CD4-positive, CD25-positive, alpha-beta regulatory T cell (primary cell): ENCODE measurements around the gene MADD. TPM values are rescaled to one million over a fixed set of nuclear protein-coding genes. Genes with fewer than 3 reads are reported as not detected.

ENCODE experiments used
- ATAC-seq, 2 donors: fragments of 150-1000 bp; cut with Tn5 transposase; one replicate each; pipeline ENCODE4 v1.10.0; 2021; ENCODE audit warnings: low read depth in 2 of 2, moderate number of reproducible peaks in 2 of 2, moderate library complexity in 1 of 2
- DNase-seq, 3 donors: peaks; one replicate each; pipeline versions ENCODE4 v3.0.0 to v3.0.0-alpha.2; 2012 to 2022; ENCODE audit warnings: mixed read lengths in 1 of 3
- H3K27ac ChIP-seq: one replicate; pipeline ENCODE4 v1.7.0; 2013; ENCODE audit warnings: mild to moderate bottlenecking, low read length; ENCODE audit not compliant: insufficient read depth, poor library complexity, severe bottlenecking
- H3K27me3 ChIP-seq: one replicate; pipeline ENCODE4 v1.7.0; 2013; ENCODE audit warnings: low read length; ENCODE audit not compliant: control insufficient read depth, insufficient read depth
- H3K36me3 ChIP-seq: one replicate; pipeline ENCODE4 v1.7.0; 2013; ENCODE audit warnings: mild to moderate bottlenecking, low read length, moderate library complexity; ENCODE audit not compliant: control insufficient read depth, insufficient read depth
- H3K4me1 ChIP-seq: 2 replicates; pipeline ENCODE4 v1.7.0; 2013; ENCODE audit warnings: mild to moderate bottlenecking, low read length; ENCODE audit not compliant: insufficient read depth, control insufficient read depth, poor library complexity, severe bottlenecking
- H3K4me3 ChIP-seq: one replicate; pipeline ENCODE4 v1.7.0; 2013; ENCODE audit warnings: low read depth, mild to moderate bottlenecking, low read length, moderate library complexity
- H3K9me3 ChIP-seq, 2 experiments: 1 replicate in 1 of 2; 2 replicates in 1 of 2; pipeline ENCODE4 v1.7.0; 2013; ENCODE audit warnings: low read length in 2 of 2, mild to moderate bottlenecking in 1 of 2, moderate library complexity in 1 of 2; ENCODE audit not compliant: control insufficient read depth in 2 of 2
- H3K27ac Mint-ChIP-seq, 3 donors: one replicate each; pipeline ENCODE4 v1.8.0; 2020 to 2022; ENCODE audit warnings: mild to moderate bottlenecking in 3 of 3, mixed read lengths in 3 of 3, moderate library complexity in 2 of 3
- H3K27me3 Mint-ChIP-seq: one replicate; pipeline ENCODE4 v1.8.0; 2022; ENCODE audit warnings: mild to moderate bottlenecking, mixed read lengths
- H3K36me3 Mint-ChIP-seq: one replicate; pipeline ENCODE4 v1.8.0; 2020; ENCODE audit warnings: mixed read lengths
- H3K4me1 Mint-ChIP-seq, 4 donors: one replicate each; pipeline ENCODE4 v1.8.0; 2020 to 2022; ENCODE audit warnings: mixed read lengths in 4 of 4, mild to moderate bottlenecking in 1 of 4
- H3K4me3 Mint-ChIP-seq, 4 donors: one replicate each; pipeline ENCODE4 v1.8.0; 2020 to 2022; ENCODE audit warnings: mild to moderate bottlenecking in 4 of 4, mixed read lengths in 4 of 4, moderate library complexity in 3 of 4
- H3K9me3 Mint-ChIP-seq, 7 donors: one replicate each; pipeline ENCODE4 v1.8.0; 2020 to 2022; ENCODE audit warnings: mixed read lengths in 7 of 7, mild to moderate bottlenecking in 3 of 7, moderate library complexity in 2 of 7
- polyA plus RNA-seq, 4 donors: library from polyadenylated mRNA; unstranded; fragments of 300-500 nt; fragmentation: Illumina TruSeq; gene quantifications; one replicate each; pipeline ENCODE4 v1.2.3, GENCODE V29; 2021
- total RNA-seq: library from RNA; stranded (reverse); gene quantifications from one replicate; pipeline ENCODE4 v1.2.3, GENCODE V29; 2022

The MADD gene
- total and polyA plus RNA-seq, 5 donors from 2014 or later = 17.8 to 179 (median 25.5) TPM

GRCh38 chr11:47278769-47279168 lies 8.8 kb downstream of the MADD start:
- H3K9me3 Mint-ChIP-seq = no peaks in the 10 kb centered on the region
- peaks cover 51% of the 10 kb centered on the region for H3K36me3 Mint-ChIP-seq
- DNase-seq (no peak), ATAC-seq (no peak)
- H3K27me3 Mint-ChIP-seq = no peaks in the 10 kb centered on the region
- Histone ChIP-seq H3K27me3 (no peaks in the 10 kb centered on the region), H3K9me3 (no peaks in the 10 kb centered on the region), H3K4me3 (no peak overlapping the region), H3K4me1 (no peaks in the 10 kb centered on the region), H3K27ac (no peak overlapping the region), H3K36me3 (peaks cover 93% of the 10 kb centered on the region)
- H3K27ac Mint-ChIP-seq = no peak overlapping the region
- peaks cover 10 to 19% (median 14%) of the 10 kb centered on the region in 4 donors for H3K4me1 Mint-ChIP-seq
- H3K4me3 Mint-ChIP-seq = no peak overlapping the region

GRCh38 chr11:47280099-47280498 lies 10.2 kb downstream of the MADD start:
- no peaks in the 10 kb centered on the region for H3K9me3 Mint-ChIP-seq
- H3K27me3 Mint-ChIP-seq = no peaks in the 10 kb centered on the region
- no peaks in the 10 kb centered on the region for H3K9me3 ChIP-seq
- DNase-seq (no peak), ATAC-seq (no peak)
- H3K36me3 Mint-ChIP-seq = peaks cover 51% of the 10 kb centered on the region
- H3K36me3 ChIP-seq = peaks cover 94% of the 10 kb centered on the region
- no peaks in the 10 kb centered on the region for H3K27me3 ChIP-seq
- no peaks in the 10 kb centered on the region for H3K4me1 ChIP-seq
- no peak overlapping the region for H3K27ac Mint-ChIP-seq
- no peak overlapping the region for H3K4me3 Mint-ChIP-seq
- no peak overlapping the region for H3K27ac ChIP-seq
- no peak overlapping the region for H3K4me3 ChIP-seq
- H3K4me1 Mint-ChIP-seq = peaks cover 4 to 13% (median 9%) of the 10 kb centered on the region in 4 donors

GRCh38 chr11:47280860-47281259 lies 10.9 kb downstream of the MADD start:
- Mint-ChIP-seq H3K27ac (no peak overlapping the region), H3K9me3 (no peaks in the 10 kb centered on the region), H3K4me3 (no peak overlapping the region), H3K27me3 (no peaks in the 10 kb centered on the region), H3K36me3 (peaks cover 54% of the 10 kb centered on the region), H3K4me1 (peaks cover 4 to 15% (median 7%) of the 10 kb centered on the region in 4 donors)
- peaks cover 94% of the 10 kb centered on the region for H3K36me3 ChIP-seq
- ATAC-seq (no peak), DNase-seq (no peak)
- no peaks in the 10 kb centered on the region for H3K27me3 ChIP-seq
- no peaks in the 10 kb centered on the region for H3K4me1 ChIP-seq
- no peak overlapping the region for H3K27ac ChIP-seq
- H3K9me3 ChIP-seq = no peaks in the 10 kb centered on the region
- no peak overlapping the region for H3K4me3 ChIP-seq

- Histone ChIP-seq H3K27ac (no peak overlapping the region), H3K4me1 (no peaks in the 10 kb centered on the region), H3K9me3 (no peaks in the 10 kb centered on the region), H3K4me3 (no peak overlapping the region), H3K36me3 (peaks cover 94% of the 10 kb centered on the region), H3K27me3 (no peaks in the 10 kb centered on the region)
- Mint-ChIP-seq H3K4me1 (peaks cover 3 to 10% (median 7%) of the 10 kb centered on the region in 4 donors), H3K36me3 (peaks cover 52% of the 10 kb centered on the region), H3K9me3 (no peaks in the 10 kb centered on the region), H3K27me3 (no peaks in the 10 kb centered on the region), H3K27ac (no peak overlapping the region), H3K4me3 (no peak overlapping the region)
- no peak for ATAC-seq
- DNase-seq = no peak
Observed at GRCh38 chr11:47282462-47282861, 12.5 kb downstream of the MADD start.

GRCh38 chr11:47284151-47284550 lies 14.2 kb downstream of the MADD start:
- peaks cover 48% of the 10 kb centered on the region for H3K36me3 Mint-ChIP-seq
- Histone ChIP-seq H3K27ac (no peak overlapping the region), H3K36me3 (peaks cover 90% of the 10 kb centered on the region), H3K4me3 (no peak overlapping the region), H3K27me3 (no peaks in the 10 kb centered on the region), H3K9me3 (no peaks in the 10 kb centered on the region), H3K4me1 (no peaks in the 10 kb centered on the region)
- peaks cover 3 to 10% (median 7%) of the 10 kb centered on the region in 4 donors for H3K4me1 Mint-ChIP-seq
- H3K9me3 Mint-ChIP-seq = no peaks in the 10 kb centered on the region
- H3K4me3 Mint-ChIP-seq = peak overlapping the region in 1 of 4 donors; percentile 55
- ATAC-seq (no peak), DNase-seq (no peak)
- no peaks in the 10 kb centered on the region for H3K27me3 Mint-ChIP-seq
- no peak overlapping the region for H3K27ac Mint-ChIP-seq

- no peak overlapping the region for H3K4me3 ChIP-seq
- H3K4me3 Mint-ChIP-seq = no peak overlapping the region
- H3K27me3 ChIP-seq = no peaks in the 10 kb centered on the region
- H3K4me1 ChIP-seq = no peaks in the 10 kb centered on the region
- H3K27ac ChIP-seq = no peak overlapping the region
- no peaks in the 10 kb centered on the region for H3K9me3 ChIP-seq
- no peaks in the 10 kb centered on the region for H3K27me3 Mint-ChIP-seq
- DNase-seq (no peak), ATAC-seq (no peak)
- peaks cover 0 to 6% (median 3%) of the 10 kb centered on the region in 4 donors for H3K4me1 Mint-ChIP-seq
- peaks cover 58% of the 10 kb centered on the region for H3K36me3 Mint-ChIP-seq
- H3K36me3 ChIP-seq = peaks cover 92% of the 10 kb centered on the region
- H3K9me3 Mint-ChIP-seq = no peaks in the 10 kb centered on the region
- H3K27ac Mint-ChIP-seq = no peak overlapping the region
Observed at GRCh38 chr11:47285969-47286770, 16.2 kb downstream of the MADD start.

- ATAC-seq (no peak), DNase-seq (no peak)
- no peak overlapping the region for H3K4me3 ChIP-seq
- no peaks in the 10 kb centered on the region for H3K4me1 ChIP-seq
- H3K27me3 ChIP-seq = no peaks in the 10 kb centered on the region
- peaks cover 66% of the 10 kb centered on the region for H3K36me3 Mint-ChIP-seq
- peaks cover 0 to 7% (median 0%) of the 10 kb centered on the region in 4 donors for H3K4me1 Mint-ChIP-seq
- H3K9me3 Mint-ChIP-seq = no peaks in the 10 kb centered on the region
- H3K4me3 Mint-ChIP-seq = no peak overlapping the region
- H3K27ac ChIP-seq = no peak overlapping the region
- no peaks in the 10 kb centered on the region for H3K9me3 ChIP-seq
- peaks cover 94% of the 10 kb centered on the region for H3K36me3 ChIP-seq
- no peaks in the 10 kb centered on the region for H3K27me3 Mint-ChIP-seq
- H3K27ac Mint-ChIP-seq = no peak overlapping the region
Observed at GRCh38 chr11:47288066-47288465, 18.1 kb downstream of the MADD start.

- Mint-ChIP-seq H3K27me3 (no peaks in the 10 kb centered on the region), H3K4me3 (no peak overlapping the region), H3K36me3 (peaks cover 57% of the 10 kb centered on the region), H3K27ac (peak overlapping the region in 1 of 3 donors; percentile 57), H3K4me1 (peaks cover 0 to 7% (median 0%) of the 10 kb centered on the region in 4 donors), H3K9me3 (no peaks in the 10 kb centered on the region)
- H3K4me3 ChIP-seq = no peak overlapping the region
- H3K4me1 ChIP-seq = no peaks in the 10 kb centered on the region
- H3K27me3 ChIP-seq = no peaks in the 10 kb centered on the region
- H3K27ac ChIP-seq = no peak overlapping the region
- DNase-seq = no peak
- ATAC-seq = no peak
- no peaks in the 10 kb centered on the region for H3K9me3 ChIP-seq
- peaks cover 90% of the 10 kb centered on the region for H3K36me3 ChIP-seq
Observed at GRCh38 chr11:47289856-47290255, 19.9 kb downstream of the MADD start.
